GM20000 (cell line): ENCODE data around the gene PRTFDC1.

Experiments used
- DNase-seq: peaks from one replicate; pipeline ENCODE4 v3.0.0; 2012; ENCODE audit warnings: low spot score
- CTCF ChIP-seq: IDR thresholded peaks from 2 replicates; pipeline ENCODE4 v1.5.1; 2012; ENCODE audit warnings: mild to moderate bottlenecking, control low read depth; ENCODE audit errors: extremely low read depth, missing control alignments

PRTFDC1 gene

GRCh38 chr10:24952143-24952706 is at the start of gene PRTFDC1:
PRTFDC1 (minus strand) TSS chr10:24952606; CDS start chr10:24952575, 31 bp downstream.
- peak; percentile 63 for DNase-seq
- TF ChIP-seq CTCF, result no peak

GRCh38 chr10:24998044-24998443 is 45.6 kb upstream of the PRTFDC1 start:
- TF ChIP-seq CTCF, result no peak
- DNase-seq, result no peak

GRCh38 chr10:24995072-24995471 is 42.7 kb upstream of the PRTFDC1 start:
- TF ChIP-seq CTCF, result no peak
- no peak for DNase-seq

GRCh38 chr10:24993237-24993958 is 41.0 kb upstream of the PRTFDC1 start:
- TF ChIP-seq CTCF, result no peak
- DNase-seq, result no peak

- no peak for TF ChIP-seq CTCF
- no peak for DNase-seq
These were observed 40.2 kb upstream of the PRTFDC1 start for GRCh38 chr10:24992512-24993133.

- no peak for DNase-seq
- no peak for TF ChIP-seq CTCF
These were observed 38.9 kb upstream of the PRTFDC1 start for GRCh38 chr10:24991298-24991697.

- no peak for TF ChIP-seq CTCF
- no peak for DNase-seq
These were observed 37.5 kb upstream of the PRTFDC1 start for GRCh38 chr10:24989867-24990266.
